ENCODE results near the gene BNC1.

- TF ChIP-seq, protein P1, sequence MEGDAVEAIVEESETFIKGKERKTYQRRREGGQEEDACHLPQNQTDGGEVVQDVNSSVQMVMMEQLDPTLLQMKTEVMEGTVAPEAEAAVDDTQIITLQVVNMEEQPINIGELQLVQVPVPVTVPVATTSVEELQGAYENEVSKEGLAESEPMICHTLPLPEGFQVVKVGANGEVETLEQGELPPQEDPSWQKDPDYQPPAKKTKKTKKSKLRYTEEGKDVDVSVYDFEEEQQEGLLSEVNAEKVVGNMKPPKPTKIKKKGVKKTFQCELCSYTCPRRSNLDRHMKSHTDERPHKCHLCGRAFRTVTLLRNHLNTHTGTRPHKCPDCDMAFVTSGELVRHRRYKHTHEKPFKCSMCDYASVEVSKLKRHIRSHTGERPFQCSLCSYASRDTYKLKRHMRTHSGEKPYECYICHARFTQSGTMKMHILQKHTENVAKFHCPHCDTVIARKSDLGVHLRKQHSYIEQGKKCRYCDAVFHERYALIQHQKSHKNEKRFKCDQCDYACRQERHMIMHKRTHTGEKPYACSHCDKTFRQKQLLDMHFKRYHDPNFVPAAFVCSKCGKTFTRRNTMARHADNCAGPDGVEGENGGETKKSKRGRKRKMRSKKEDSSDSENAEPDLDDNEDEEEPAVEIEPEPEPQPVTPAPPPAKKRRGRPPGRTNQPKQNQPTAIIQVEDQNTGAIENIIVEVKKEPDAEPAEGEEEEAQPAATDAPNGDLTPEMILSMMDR (IDR thresholded peaks at IDR 0.05; ENCODE audit: low read depth, low read length, missing input control), result no peak
- TF ChIP-seq RAD21 (IDR thresholded peaks at IDR 0.05) (no peak), MAX (IDR thresholded peaks at IDR 0.05) (no peak), TAF1 (conservative IDR thresholded peaks at IDR 0.05) (no peak), ATF3 (IDR thresholded peaks at IDR 0.05) (no peak), REST (IDR thresholded peaks at IDR 0.05) (no peak), EGR1 (IDR thresholded peaks at IDR 0.05; ENCODE audit: low read depth in 2 of 2) (no peak), GABPA (IDR thresholded peaks at IDR 0.05 in 1 of 2, conservative IDR thresholded peaks at IDR 0.05 in 1 of 2) (no peak)
Measured at GRCh38 chr15:83250781-83251180, 33.7 kb downstream of the BNC1 start.
